Activated CD4-positive, alpha-beta T cell treated with anti-CD3 and anti-CD28 coated beads, Interleukin-2, amount 50 U/mL, for 48 hours (primary cell): ENCODE data around the gene ANKRD17.
"Not testable (repeated sequence)": the region's sequence is repeated elsewhere in the genome, so short reads cannot be mapped to it uniquely, and the experiment has no call there.

ENCODE experiments used
- DNase-seq, 2 experiments: peaks; one replicate each; pipeline ENCODE4 v3.0.0-alpha.2; 2020

ANKRD17 gene

GRCh38 chr4:73247100-73247499 is 11.5 kb downstream of the ANKRD17 start:
- no peak for DNase-seq

DNA sequence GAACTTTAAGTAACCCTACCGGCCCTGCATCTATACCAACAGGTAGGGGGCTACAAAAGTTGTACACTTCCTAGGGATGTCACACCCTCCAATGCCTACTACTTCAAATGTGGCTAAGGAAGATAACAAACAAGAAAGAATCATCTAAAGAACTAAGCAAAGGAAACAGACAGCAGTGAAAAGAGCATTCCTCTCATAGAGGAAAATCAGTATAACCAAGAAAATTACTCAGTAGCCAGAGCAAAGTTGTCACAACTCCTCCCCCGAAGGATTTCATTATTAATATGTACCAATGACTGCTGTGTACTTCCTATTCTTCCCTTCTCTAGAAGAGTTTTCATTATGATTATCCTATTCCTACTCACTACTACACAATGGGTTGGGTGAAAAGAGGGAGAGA is 12.6 kb downstream of the ANKRD17 start:
- DNase-seq: no peak

DNA sequence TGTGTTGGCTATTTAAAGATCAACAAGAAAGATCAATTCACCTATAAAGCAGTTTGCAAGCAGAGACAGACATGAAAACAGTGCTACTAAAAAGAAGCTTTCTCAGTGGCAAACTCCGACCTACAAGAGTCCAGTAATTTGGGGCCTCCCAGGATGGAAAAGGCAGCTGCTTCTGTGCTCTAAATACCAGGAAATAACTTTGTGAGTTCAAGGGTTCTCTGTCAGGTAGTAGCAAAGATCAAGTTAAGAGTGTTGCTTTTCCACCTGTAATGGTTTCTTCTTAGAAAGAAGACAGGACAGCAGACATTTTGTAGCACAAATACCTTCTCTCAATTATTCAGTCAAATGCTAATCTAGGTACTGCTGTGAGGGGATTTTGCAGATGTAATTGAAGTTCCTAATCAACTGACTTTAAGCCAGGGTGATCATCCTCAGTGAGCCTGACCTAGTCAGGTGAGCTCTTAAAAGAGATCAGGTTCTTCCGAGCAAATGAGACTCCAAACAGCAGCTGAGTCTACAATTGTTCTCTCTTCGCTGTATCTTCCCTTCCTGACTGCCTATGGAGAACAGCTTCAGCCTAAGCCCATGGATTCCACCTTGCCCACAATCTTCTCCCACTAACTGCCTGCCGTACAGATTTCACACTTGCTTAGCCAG is 13.5 kb downstream of the ANKRD17 start:
- DNase-seq: no peak

DNA sequence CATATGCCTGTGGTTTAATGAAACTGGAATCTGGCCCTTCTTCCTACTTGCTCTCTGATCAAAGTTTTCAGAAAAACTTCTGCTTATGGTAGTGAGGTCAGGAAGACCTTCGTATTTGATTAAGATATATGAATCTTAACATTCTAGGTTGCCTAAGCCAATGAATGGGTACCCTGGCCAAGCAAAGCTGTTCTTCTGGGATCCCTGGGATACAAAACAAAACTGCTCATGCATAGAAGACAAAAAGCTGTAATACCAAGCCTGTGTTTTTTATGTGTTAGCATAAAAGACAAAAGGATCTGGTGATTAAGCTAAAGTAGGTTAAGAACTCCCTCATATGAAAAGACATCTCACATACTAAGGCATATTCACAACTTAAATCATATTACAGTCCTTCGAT is 21.6 kb downstream of the ANKRD17 start:
- DNase-seq: no peak

- DNase-seq: no peak
These were observed 22.4 kb downstream of the ANKRD17 start for GRCh38 chr4:73236151-73236550.

DNA sequence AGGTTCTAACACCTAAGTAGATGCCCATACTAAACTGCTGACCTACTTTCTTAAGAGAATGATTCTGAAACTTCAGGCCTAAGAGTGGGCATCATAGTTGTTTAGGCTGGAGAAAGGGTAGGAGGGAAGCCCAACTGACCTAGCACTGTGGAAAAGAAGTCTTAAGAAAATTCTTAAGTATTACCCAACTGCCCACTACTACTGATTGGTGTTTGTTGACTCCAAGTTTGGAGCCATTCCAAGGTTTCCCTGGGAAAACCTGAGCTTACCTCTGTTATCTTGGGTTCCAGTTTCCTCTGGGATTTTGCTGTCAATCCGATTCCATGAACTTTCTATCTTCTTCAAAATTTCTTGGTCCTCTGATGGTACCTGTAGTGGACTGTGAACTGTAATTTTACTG is 23.9 kb downstream of the ANKRD17 start:
- no peak for DNase-seq

- no peak for DNase-seq
These were observed 26.8 kb downstream of the ANKRD17 start for GRCh38 chr4:73231518-73232487.

GRCh38 chr4:73230865-73231517 is 27.6 kb downstream of the ANKRD17 start:
- DNase-seq: no peak

GRCh38 chr4:73228800-73229199 is 29.8 kb downstream of the ANKRD17 start:
- DNase-seq: not testable (repeated sequence)

GRCh38 chr4:73224886-73225285 is 33.7 kb downstream of the ANKRD17 start:
- DNase-seq: no peak

- no peak for DNase-seq
These were observed 35.3 kb downstream of the ANKRD17 start for GRCh38 chr4:73223258-73223650.

- peak; percentile 17 to 36 for DNase-seq
These were observed 35.9 kb downstream of the ANKRD17 start for GRCh38 chr4:73222466-73223257.

- no peak for DNase-seq
These were observed 36.9 kb downstream of the ANKRD17 start for GRCh38 chr4:73221734-73222133.

DNA sequence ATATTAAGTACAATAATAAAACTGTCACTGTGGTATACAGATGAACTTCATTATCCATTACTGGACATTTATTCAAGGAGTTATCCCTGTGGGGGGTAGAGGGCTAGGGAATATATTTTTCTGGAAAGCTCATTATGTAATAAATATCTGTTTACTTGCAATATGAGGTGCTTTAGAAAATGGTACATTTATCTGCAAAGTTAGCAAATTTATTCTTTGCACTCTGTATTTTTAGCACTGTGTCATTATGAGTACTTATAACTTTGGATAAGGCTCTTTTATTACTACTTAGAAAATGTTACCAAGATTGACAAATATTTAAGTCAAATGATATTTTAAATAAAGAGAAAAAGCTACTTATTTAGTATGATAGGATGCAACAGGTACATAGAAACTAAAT is 37.8 kb downstream of the ANKRD17 start:
- no peak for DNase-seq

GRCh38 chr4:73213916-73214653 is 44.5 kb downstream of the ANKRD17 start:
- DNase-seq: no peak

GRCh38 chr4:73212982-73213730 is 45.4 kb downstream of the ANKRD17 start:
- DNase-seq: no peak

GRCh38 chr4:73211968-73212367 is 46.6 kb downstream of the ANKRD17 start:
- no peak for DNase-seq

DNA sequence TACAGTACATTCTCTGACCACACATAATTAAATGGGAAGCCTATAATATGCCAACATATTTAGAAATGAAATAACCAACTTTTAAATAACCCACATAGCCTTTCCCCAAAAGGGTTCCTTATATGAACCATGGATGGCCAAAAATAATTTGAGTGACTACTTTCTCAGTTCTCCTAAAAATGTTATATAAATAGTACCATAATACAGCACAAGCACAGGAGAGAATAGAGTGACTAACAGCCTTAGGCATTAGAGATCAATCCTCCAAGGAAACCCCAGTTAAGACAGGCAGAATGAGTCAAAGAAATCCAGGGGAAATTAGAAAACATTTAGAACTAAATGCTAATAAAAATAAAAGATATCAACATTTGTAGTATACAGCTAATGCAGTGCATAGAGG is 50.2 kb downstream of the ANKRD17 start:
- no peak for DNase-seq

GRCh38 chr4:73206236-73206635 is 52.4 kb downstream of the ANKRD17 start:
- no peak for DNase-seq

GRCh38 chr4:73205482-73205881 is 53.1 kb downstream of the ANKRD17 start:
- no peak for DNase-seq

GRCh38 chr4:73203976-73204375 is 54.6 kb downstream of the ANKRD17 start:
- DNase-seq: not testable (repeated sequence)
